HG03442 (cell line): ENCODE data around the gene FMNL3.
"Not testable (repeated sequence)": the region's sequence is repeated elsewhere in the genome, so short reads cannot be mapped to it uniquely, and the experiment has no call there.

Experiments
- ATAC-seq: cut with Tn5 transposase; IDR thresholded peaks from one replicate; pipeline ENCODE4 v1.9.1; 2021; ENCODE audit warnings: mild to moderate bottlenecking, moderate library complexity; ENCODE audit not compliant: unreplicated experiment

Gene FMNL3

DNA sequence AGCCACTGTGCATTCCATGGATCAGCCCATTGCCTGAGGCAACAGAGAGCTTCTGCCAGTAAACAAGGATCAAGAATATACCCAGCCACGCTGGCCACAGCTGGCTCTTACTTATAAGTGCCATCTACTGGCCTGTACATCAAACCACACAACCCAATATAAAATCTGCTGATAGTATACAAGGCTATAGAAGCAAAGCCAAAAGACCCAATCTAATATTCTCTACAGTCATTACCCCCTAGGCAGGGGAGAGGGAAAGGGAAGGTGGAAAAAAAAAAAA is 97.4 kb downstream of the FMNL3 start:
- ATAC-seq = no peak

DNA sequence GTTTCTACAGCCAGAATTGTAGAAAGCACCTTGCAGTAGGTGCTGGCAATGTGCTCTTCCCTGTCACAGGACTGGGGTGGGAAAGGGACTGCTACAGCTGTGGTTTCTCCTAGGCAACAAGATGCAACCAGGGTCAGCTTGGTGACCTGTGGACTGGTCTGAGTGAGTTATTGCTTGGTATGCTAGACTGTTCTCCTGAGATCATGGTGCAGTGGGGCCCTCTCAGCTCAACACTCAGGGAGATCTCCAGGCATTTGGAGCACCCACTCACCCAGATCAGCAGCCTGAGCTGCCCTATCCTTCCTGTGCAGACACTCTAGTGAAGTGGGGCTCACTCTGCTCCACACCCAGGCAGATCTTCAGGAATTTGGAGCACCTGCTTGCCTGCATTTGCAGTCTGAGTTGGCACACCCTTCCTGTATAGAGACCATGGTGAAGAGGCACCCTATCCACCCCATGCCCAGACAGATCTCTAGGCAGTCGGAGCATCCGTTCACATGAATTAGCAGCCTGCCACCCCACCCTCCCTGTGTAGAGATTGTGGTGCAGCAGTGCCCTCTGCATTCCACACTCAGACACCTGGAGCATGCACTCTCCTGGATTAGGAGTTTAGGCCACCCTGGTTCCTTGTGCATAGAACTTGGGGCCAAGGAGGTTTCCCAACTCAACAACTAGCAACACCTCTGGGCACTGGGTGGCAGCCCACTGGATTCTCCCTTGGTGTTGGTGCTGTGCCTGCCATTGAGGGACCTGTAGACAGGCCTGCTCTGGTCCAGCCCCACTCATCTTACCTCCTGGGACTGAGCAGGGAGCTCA is 97.9 kb downstream of the FMNL3 start:
- ATAC-seq = no peak

DNA sequence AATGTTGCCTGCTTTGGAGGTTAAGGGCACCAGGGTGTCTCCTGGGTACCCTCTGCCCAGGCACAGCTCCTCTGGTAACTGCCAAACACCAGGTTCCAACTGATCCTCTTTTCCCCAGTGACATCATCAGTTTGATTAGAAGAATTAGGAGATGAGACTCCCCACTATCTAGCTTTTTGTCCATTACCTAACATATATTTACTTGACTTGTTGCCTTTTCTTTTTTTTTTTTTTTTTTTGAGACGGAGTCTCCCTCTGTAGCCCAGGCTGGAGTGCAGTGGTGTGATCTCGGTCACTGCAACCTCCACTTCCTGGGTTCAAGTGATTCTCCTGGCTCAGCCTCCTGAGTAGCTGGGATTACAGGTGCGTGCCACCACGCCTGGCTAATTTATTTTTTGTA is 101.7 kb downstream of the FMNL3 start, which contains the start of gene FAM186B:
FAM186B (minus strand) TSS at position 101 of the 400 bp plus-strand sequence. CDS start 162 bp downstream, outside the sequence.
- ATAC-seq = not testable (repeated sequence)

DNA sequence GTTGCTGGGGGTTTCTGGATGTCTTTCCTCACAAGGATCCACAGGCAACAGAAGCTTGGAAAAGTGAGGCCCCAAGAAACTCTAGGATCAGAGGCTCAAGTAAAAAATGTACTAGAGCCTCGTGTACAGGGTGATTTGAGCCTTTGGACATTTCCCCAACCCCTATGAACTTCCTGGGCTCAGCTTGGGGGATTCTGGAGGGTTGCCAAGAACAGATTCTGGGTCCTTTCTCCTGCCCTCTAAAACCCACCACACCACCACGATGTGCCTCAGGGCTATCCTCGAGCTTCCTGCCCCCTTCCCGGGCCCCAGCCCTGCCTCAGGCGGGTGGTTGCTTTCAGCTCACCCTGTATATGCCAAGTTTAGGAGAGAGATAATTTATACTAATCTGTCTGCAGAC is 102.3 kb downstream of the FMNL3 start:
- ATAC-seq = no peak

DNA sequence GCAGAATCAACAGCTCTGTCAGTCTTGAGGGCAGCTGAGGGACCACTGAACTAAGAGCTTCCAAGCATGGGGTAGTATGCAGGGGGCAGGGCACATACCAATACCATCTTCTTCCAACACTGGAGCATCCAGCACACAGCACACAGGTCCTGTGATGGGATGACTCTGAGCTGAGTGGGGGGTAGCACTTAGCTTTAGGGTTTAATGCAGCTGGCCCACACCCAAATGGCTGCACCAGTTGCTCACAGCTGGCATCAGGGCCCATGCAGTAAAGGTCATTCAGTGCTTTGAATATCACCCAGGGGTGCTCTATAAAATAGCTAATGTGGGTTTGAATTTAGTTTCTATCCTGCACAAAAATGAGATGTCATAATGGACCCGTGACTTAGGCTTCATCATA is 103.5 kb downstream of the FMNL3 start:
- no peak for ATAC-seq

DNA sequence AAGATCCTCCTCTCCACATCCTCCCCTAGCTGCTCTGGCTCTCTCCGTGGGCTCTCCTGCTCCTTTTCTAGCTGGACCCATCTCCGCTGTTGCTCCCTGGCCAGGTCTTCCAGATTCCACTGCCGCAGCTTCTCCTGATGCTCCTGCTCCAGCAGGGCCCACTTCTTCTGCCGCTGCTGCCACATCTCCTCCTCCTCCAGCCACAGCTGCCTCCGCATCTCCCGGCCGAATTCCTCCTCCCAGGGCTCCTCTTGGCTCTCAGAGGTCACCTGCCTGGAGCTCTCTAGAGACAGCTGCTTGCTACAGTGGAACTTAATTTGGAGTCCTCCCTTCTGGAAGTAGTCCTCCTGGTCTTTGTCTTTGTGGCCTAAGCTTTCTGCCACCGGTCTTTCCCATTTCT is 107.2 kb downstream of the FMNL3 start:
- no peak for ATAC-seq

DNA sequence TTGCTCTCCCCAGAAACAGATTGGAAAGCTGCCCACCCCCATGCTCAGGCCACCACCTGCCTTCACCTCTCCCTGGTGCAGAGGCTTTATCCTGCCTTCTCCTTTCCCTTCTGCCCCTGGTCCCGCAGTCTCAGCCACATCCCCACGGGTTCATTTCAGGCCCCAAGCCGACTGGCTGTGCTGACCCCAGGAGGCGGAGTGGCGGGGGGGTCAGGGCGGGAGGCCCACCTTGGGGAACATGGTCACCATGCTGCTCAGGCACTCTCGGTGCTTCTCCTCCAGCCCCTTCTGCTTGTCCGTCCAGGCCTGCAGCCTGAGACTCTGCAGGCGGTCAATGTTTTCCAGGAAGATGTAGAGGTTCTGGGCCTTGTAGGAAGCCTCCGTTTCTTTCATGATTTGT is 108.7 kb downstream of the FMNL3 start:
- no peak for ATAC-seq

DNA sequence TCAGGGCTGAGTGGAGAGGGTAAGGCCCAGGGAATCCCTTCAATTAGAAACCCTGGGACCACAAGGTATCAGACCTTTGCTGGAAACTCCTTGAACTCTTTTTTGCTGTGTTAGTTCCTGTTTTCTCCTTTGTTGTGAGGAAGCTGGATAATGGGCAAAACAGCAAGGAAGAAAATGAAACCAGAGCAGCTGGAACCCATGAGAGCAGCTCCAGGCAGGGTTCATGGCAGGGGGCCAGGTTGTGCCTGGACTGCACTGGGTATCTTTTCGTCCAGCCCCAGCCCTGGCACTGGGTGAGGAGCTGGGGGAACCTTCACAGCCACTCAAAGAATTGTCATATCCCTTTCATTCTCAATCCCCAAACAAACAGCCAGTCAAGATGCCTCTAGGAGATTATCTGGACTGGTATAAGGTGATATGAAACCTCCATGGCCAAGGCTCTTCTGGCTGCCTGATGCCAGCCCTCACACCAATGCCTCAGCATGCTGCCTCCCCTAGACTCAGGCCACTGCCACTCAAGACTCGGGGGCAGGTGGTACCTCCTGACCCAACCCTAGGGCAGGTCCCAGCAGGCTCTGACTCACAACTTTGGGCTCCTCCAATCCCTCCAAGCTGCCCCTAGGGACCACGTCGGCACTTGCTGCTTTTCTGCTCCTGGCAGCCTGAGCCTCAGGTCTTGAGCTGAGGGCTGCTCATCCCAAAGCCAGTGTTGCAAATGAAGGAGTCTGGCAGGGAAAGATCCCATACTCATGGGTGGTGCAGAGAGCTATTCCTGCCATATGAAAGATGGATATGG is 118.3 kb downstream of the FMNL3 start:
- no peak for ATAC-seq

DNA sequence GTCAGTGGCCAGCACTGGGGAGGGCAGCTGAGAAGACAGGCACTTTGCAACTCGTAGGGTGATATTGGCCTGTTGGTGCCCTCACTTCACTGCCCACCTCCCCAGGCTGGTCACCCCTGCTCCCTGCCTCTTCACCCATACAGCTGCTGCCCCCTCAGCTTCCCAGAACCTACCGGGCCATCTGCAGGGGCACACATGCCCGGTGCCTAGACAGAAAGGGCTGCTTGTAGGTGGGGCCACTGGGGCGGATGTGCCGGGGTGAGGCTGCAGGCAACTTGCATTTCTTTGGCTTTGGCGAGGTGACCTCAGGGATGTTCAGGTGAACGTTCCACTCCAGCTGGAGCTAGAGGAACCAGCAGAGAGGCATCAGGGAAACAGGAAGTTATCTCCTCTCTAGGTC is 118.9 kb downstream of the FMNL3 start:
- no peak for ATAC-seq

DNA sequence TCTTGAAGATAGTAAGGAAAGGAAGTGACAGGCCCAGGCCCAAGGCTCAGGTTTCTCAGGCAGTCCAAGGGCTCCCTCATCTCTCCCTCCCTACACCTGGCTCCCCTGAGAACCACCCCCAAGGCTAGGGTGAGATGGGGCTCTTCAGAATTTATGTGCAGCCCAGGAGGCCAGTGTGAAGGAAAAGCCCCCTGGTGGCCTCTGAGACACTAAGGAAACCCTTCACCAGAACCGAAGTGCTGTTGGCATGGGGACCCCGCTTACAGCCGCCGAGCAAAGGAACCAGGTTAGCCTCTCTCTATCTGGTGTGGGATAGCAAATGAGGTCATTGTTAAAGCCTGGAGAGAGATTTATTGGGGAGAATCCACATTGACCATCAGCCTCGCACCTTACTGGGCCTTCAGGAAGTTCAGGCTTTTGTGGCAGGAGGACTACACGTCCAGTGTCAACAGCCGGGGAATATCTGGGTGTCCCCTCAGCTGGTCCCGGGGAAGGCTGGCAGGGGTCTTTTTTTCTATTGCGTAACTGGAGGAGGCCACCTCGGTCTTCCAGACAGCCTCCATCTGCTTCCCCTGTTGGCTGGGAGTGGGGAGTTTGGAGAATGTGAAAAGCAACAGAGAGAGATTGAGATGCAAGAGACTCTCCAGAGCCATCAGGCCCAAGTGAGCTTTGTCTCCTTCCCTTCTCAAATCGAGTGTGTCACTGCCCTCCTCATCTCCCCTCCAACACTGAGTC is 119.9 kb downstream of the FMNL3 start:
- ATAC-seq = no peak
